HCT116 (cell line): Measurements from ENCODE around the gene CRYGN. TPM values are rescaled to one million over a fixed set of nuclear protein-coding genes. Genes with fewer than 3 reads are reported as not detected.

Source experiments
- ATAC-seq: fragments of 200-7000 bp; cut with Tn5 transposase; 2 replicates; pipeline ENCODE4 v1.9.1; 2020; ENCODE audit warnings: mild to moderate bottlenecking, moderate library complexity
- BruUV-seq: library from RNA; stranded (reverse); fragments of 400-500 nt; replicated peaks from 2 replicates; lab custom pipeline; 2021; lab: Mats Ljungman, UMichigan
- CTCF ChIA-PET: fragments of 300-600 bp; sonication (Branson Sonifier 250); formaldehyde crosslinking; loops from one replicate; lab custom pipeline; 2021; ENCODE audit warnings: antibody characterized with exemption; lab: Charles Lee
- POLR2A ChIA-PET: fragments of 300-600, 350-600 bp; sonication (Branson Sonifier 250); formaldehyde crosslinking; loops from one replicate; lab custom pipeline; 2021; ENCODE audit warnings: antibody characterized with exemption; lab: Charles Lee
- RAD21 ChIA-PET, 2 experiments: fragments of 300-600 bp; sonication (Branson Sonifier 250); formaldehyde crosslinking; loops; one replicate each; lab custom pipeline; 2023; ENCODE audit warnings: low total read pairs in 2 of 2; ENCODE audit not compliant: uncharacterized antibody in 2 of 2, unreplicated experiment in 2 of 2, low non-redundant PET in 1 of 2; lab: Charles Lee
- DNase-seq: peaks from one replicate; pipeline ENCODE4 v3.0.0-alpha.2; 2010; ENCODE audit warnings: low read depth, low spot score
- H2AFZ ChIP-seq: fragments of 200-600 bp; shearing (Covaris generic), sonication (generic); 2 replicates; pipeline ENCODE4 v1.6.1; 2017; ENCODE audit warnings: low read depth, mixed run types, mixed read lengths, antibody characterized with exemption, low read length; ENCODE audit not compliant: poor library complexity, severe bottlenecking
- H3K27ac ChIP-seq: 2 replicates; pipeline ENCODE4 v1.5.1; 2012; ENCODE audit warnings: low read depth, low read length
- H3K27me3 ChIP-seq: fragments of 200-600 bp; sonication (generic); 2 replicates; pipeline ENCODE4 v1.6.1; 2016; ENCODE audit warnings: mixed run types, low read length, mixed read lengths; ENCODE audit not compliant: insufficient read depth
- H3K36me3 ChIP-seq, 2 experiments: fragments of 200-500 bp in 1 of 2; fragments of 200-600 bp in 1 of 2; sonication (Bioruptor generic) in 1 of 2; sonication (generic) in 1 of 2; 2 replicates each; pipeline versions ENCODE4 v1.5.1 to v1.6.1; 2014 to 2016; ENCODE audit warnings: low read length in 2 of 2, inconsistent platforms in 1 of 2, mixed read lengths in 1 of 2, mixed run types in 1 of 2; ENCODE audit not compliant: insufficient read depth in 2 of 2, control insufficient read depth in 1 of 2
- H3K4me1 ChIP-seq, 2 experiments: fragments of 200-600 bp in 1 of 2; sonication (generic) in 1 of 2; 2 replicates each; pipeline versions ENCODE4 v1.5.1 to v1.6.1; 2012 to 2017; ENCODE audit warnings: low read length in 2 of 2, inconsistent platforms in 1 of 2, mild to moderate bottlenecking in 1 of 2, mixed read lengths in 1 of 2, mixed run types in 1 of 2, moderate library complexity in 1 of 2; ENCODE audit not compliant: insufficient read depth in 2 of 2, control insufficient read depth in 1 of 2
- H3K4me2 ChIP-seq: fragments of 200-600 bp; sonication (generic); 2 replicates; pipeline ENCODE4 v1.6.1; 2017; ENCODE audit warnings: mixed run types, low read length, mixed read lengths
- H3K4me3 ChIP-seq, 2 experiments: fragments of 200-600 bp in 1 of 2; sonication (generic) in 1 of 2; replicated peaks in 1 of 2; 2 replicates each; pipeline ENCODE4 v1.5.1; 2011 to 2016; ENCODE audit warnings: low read length in 2 of 2, control low read depth in 1 of 2, low read depth in 1 of 2, mild to moderate bottlenecking in 1 of 2, mixed read lengths in 1 of 2, mixed run types in 1 of 2
- H3K79me2 ChIP-seq: fragments of 200-600 bp; sonication (generic); 2 replicates; pipeline ENCODE4 v1.6.1; 2017; ENCODE audit warnings: mild to moderate bottlenecking, mixed run types, low read length, moderate library complexity, mixed read lengths; ENCODE audit not compliant: insufficient read depth
- H3K9ac ChIP-seq: fragments of 200-600 bp; sonication (generic); 2 replicates; pipeline ENCODE4 v1.6.1; 2016; ENCODE audit warnings: low read length, mixed read lengths
- H3K9me2 ChIP-seq: fragments of 200-600 bp; sonication (generic), shearing (Covaris generic); 2 replicates; pipeline ENCODE4 v1.6.1; 2017; ENCODE audit warnings: mixed run types, mild to moderate bottlenecking, moderate library complexity; ENCODE audit not compliant: insufficient read depth
- H3K9me3 ChIP-seq, 2 experiments: fragments of 200-500 bp in 1 of 2; fragments of 200-600 bp in 1 of 2; sonication (Bioruptor generic) in 1 of 2; sonication (generic) in 1 of 2; 2 replicates each; pipeline ENCODE4 v1.6.1; 2014 to 2017; ENCODE audit warnings: low read length in 2 of 2, mixed read lengths in 2 of 2, inconsistent platforms in 1 of 2, low read depth in 1 of 2, mild to moderate bottlenecking in 1 of 2, mixed run types in 1 of 2, moderate library complexity in 1 of 2; ENCODE audit not compliant: control insufficient read depth in 1 of 2, insufficient read depth in 1 of 2
- H4K20me1 ChIP-seq: fragments of 200-600 bp; sonication (generic), shearing (Covaris generic); 2 replicates; pipeline ENCODE4 v1.6.1; 2017; ENCODE audit warnings: mixed run types, mild to moderate bottlenecking, moderate library complexity; ENCODE audit not compliant: insufficient read depth
- EGR1 ChIP-seq: IDR thresholded peaks from 2 replicates; pipeline ENCODE4 v1.6.1; 2012; ENCODE audit warnings: low read depth
- ELF1 ChIP-seq: IDR thresholded peaks from 2 replicates; pipeline ENCODE4 v1.6.1; 2012; ENCODE audit warnings: low read depth, borderline replicate concordance
- EZH2 ChIP-seq: fragments of 200-600 bp; sonication (generic); IDR thresholded peaks from 2 replicates; pipeline ENCODE4 v1.6.1; 2017; ENCODE audit warnings: antibody characterized with exemption, mixed run types
- EZH2phosphoT487 ChIP-seq: fragments of 200-600 bp; IDR thresholded peaks from 2 replicates; pipeline ENCODE4 v1.6.1; 2018; ENCODE audit warnings: antibody characterized with exemption, borderline replicate concordance
- FOSL1 ChIP-seq: IDR thresholded peaks from 2 replicates; pipeline ENCODE4 v1.6.1; 2012; ENCODE audit warnings: low read depth
- JUND ChIP-seq: IDR thresholded peaks from 2 replicates; pipeline ENCODE4 v1.6.1; 2012
- POLR2A ChIP-seq: IDR thresholded peaks from 2 replicates; pipeline ENCODE4 v1.7.0; 2011; ENCODE audit warnings: borderline replicate concordance; ENCODE audit not compliant: insufficient read depth, insufficient read length; ENCODE audit errors: extremely low read depth
- POLR2AphosphoS5 ChIP-seq: IDR thresholded peaks from 2 replicates; pipeline ENCODE4 v1.6.1; 2011; ENCODE audit warnings: mild to moderate bottlenecking, low read depth, low read length, moderate library complexity
- REST ChIP-seq: IDR thresholded peaks from 2 replicates; pipeline ENCODE4 v1.6.1; 2012; ENCODE audit warnings: low read depth
- SIN3A ChIP-seq: IDR thresholded peaks from 2 replicates; pipeline ENCODE4 v1.6.1; 2012; ENCODE audit warnings: low read depth
- SRF ChIP-seq: IDR thresholded peaks from 2 replicates; pipeline ENCODE4 v1.6.1; 2012; ENCODE audit warnings: low read depth
- YY1 ChIP-seq: IDR thresholded peaks from 2 replicates; pipeline ENCODE4 v1.6.1; 2011; ENCODE audit warnings: low read length, low read depth, moderate library complexity, mild to moderate bottlenecking; ENCODE audit not compliant: insufficient replicate concordance; ENCODE audit errors: extremely low read depth
- ZBTB33 ChIP-seq: IDR thresholded peaks from 2 replicates; pipeline ENCODE4 v1.6.1; 2011; ENCODE audit warnings: mild to moderate bottlenecking, low read length, moderate library complexity; ENCODE audit not compliant: insufficient replicate concordance; ENCODE audit errors: extremely low read depth
- ZNF274 ChIP-seq: fragments of 200-500 bp; sonication (Bioruptor generic); IDR thresholded peaks from 2 replicates; pipeline ENCODE4 v1.6.1; 2014; ENCODE audit warnings: mild to moderate bottlenecking, low read depth, low read length, inconsistent platforms
- intact Hi-C: fragments of 100-400 bp; cut with micrococcal nuclease; formaldehyde crosslinking; loops from 2 replicates; pipeline ENCODE4 v1.10.0; 2022
- total RNA-seq: library from RNA; stranded (reverse); gene quantifications from one replicate; pipeline ENCODE4 v1.2.1, GENCODE V29; 2021; ENCODE audit not compliant: unreplicated experiment

The CRYGN gene
- total RNA-seq, 1 experiment from 2014 or later = not detected

GRCh38 chr7:151424799-151425198, 15.1 kb downstream of the CRYGN start:
- no peaks in the 10 kb centered on the region for H4K20me1 ChIP-seq
- H3K4me3 ChIP-seq = no peak overlapping the region
- POLR2A ChIA-PET = no interaction called here
- H3K9me3 ChIP-seq = peaks cover 4 to 18% of the 10 kb centered on the region in 2 experiments; a peak in 3 of 4 replicates
- CTCF ChIA-PET = no interaction called here
- H3K9ac ChIP-seq = no peak overlapping the region
- TF ChIP-seq JUND = no peak
- no peak for TF ChIP-seq EZH2phosphoT487
- TF ChIP-seq POLR2AphosphoS5 = no peak
- TF ChIP-seq ELF1 = no peak
- no peak for TF ChIP-seq ZBTB33
- no peak for TF ChIP-seq SIN3A
- no peak for TF ChIP-seq FOSL1
- TF ChIP-seq ZNF274 = no peak
- TF ChIP-seq EZH2 = no peak
- no peak for TF ChIP-seq EGR1
- TF ChIP-seq SRF = no peak
- no peak for TF ChIP-seq POLR2A
- TF ChIP-seq REST = no peak
- TF ChIP-seq YY1 = no peak
- no peak overlapping the region for H3K27ac ChIP-seq
- intact Hi-C loops = no loop called here
- DNase-seq = no peak
- no peaks in the 10 kb centered on the region for H3K9me2 ChIP-seq
- ATAC-seq = no peak
- RAD21 ChIA-PET = no interaction called here
- no peak overlapping the region for H3K4me2 ChIP-seq
- H2AFZ ChIP-seq = no peak overlapping the region
- peaks cover 46 to 54% of the 10 kb centered on the region in 2 experiments for H3K4me1 ChIP-seq
- H3K36me3 ChIP-seq = no peaks in the 10 kb centered on the region
- no peaks in the 10 kb centered on the region for H3K79me2 ChIP-seq
- H3K27me3 ChIP-seq = no peaks in the 10 kb centered on the region
- no TSS peak for BruUV-seq
